K562 (cell line): ENCODE results near the gene CCL19. TPM values are rescaled to one million over a fixed set of nuclear protein-coding genes. Genes with fewer than 3 reads are reported as not detected.

Experiments
- ATAC-seq: fragments of 200-7000 bp; cut with Tn5 transposase; 3 replicates; pipeline ENCODE4 v1.9.1; 2020; ENCODE audit warnings: moderate library complexity
- BruUV-seq: library from RNA; stranded (reverse); fragments of 400-500 nt; replicated peaks from 2 replicates; lab custom pipeline; 2021; lab: Mats Ljungman, UMichigan
- CTCF ChIA-PET: fragments of 300-600 bp; formaldehyde crosslinking; extraction: SDS; loops from one replicate; lab custom pipeline; 2021; ENCODE audit warnings: low intra/inter-chr PET ratio; lab: Yijun Ruan, JAX
- POLR2A ChIA-PET: fragments of 300-600, 350-650 bp; sonication (Branson Sonifier 250); formaldehyde crosslinking; extraction: SDS; loops from one replicate; lab custom pipeline; 2021; ENCODE audit warnings: antibody characterized with exemption, inconsistent platforms; lab: Yijun Ruan, JAX
- DNase-seq, 4 experiments: peaks; one replicate each; pipeline versions ENCODE4 v3.0.0 to v3.0.0-alpha.2; 2011 to 2018; ENCODE audit warnings: low spot score in 3 of 4, mixed read lengths in 3 of 4; ENCODE audit errors: extremely low read depth in 1 of 4
- FAIRE-seq: peaks from 2 replicates; lab custom pipeline; 2011; peaks lifted over from hg19 to GRCh38; lab: Jason Lieb, UNC
- H2AFZ ChIP-seq: 2 replicates; pipeline ENCODE4 v1.6.0; 2011; ENCODE audit warnings: low read depth, low read length, control low read depth, inconsistent platforms
- H3K27ac ChIP-seq: fragments of 200-600 bp; 3 replicates; pipeline ENCODE4 v1.8.0; 2011; ENCODE audit warnings: low read depth, mild to moderate bottlenecking, control low read depth, inconsistent platforms, low read length, moderate library complexity, mixed read lengths; ENCODE audit errors: extremely low read depth
- H3K27me3 ChIP-seq, 2 experiments: fragments of 300-600 bp in 1 of 2; 2 replicates in 1 of 2; 3 replicates in 1 of 2; pipeline versions ENCODE4 v1.6.0 to v1.8.0; 2011; ENCODE audit warnings: inconsistent platforms in 2 of 2, low read length in 2 of 2, mild to moderate bottlenecking in 1 of 2, mixed read lengths in 1 of 2, moderate library complexity in 1 of 2; ENCODE audit not compliant: control insufficient read depth in 2 of 2, insufficient read depth in 2 of 2
- H3K36me3 ChIP-seq: fragments of 300-600 bp; 3 replicates; pipeline ENCODE4 v1.8.0; 2011; ENCODE audit warnings: mild to moderate bottlenecking, low read length, inconsistent platforms; ENCODE audit not compliant: control insufficient read depth, insufficient read depth
- H3K4me1 ChIP-seq, 2 experiments: fragments of 200-600 bp in 1 of 2; replicated peaks in 1 of 2; 2 replicates in 1 of 2; 3 replicates in 1 of 2; pipeline versions ENCODE4 v1.5.1 to v1.8.0; 2011; ENCODE audit warnings: inconsistent platforms in 2 of 2, low read length in 2 of 2, mild to moderate bottlenecking in 1 of 2, mixed read lengths in 1 of 2, moderate library complexity in 1 of 2; ENCODE audit not compliant: control insufficient read depth in 2 of 2, insufficient read depth in 2 of 2
- H3K4me2 ChIP-seq: 2 replicates; pipeline ENCODE4 v1.6.1; 2011; ENCODE audit warnings: low read length, control low read depth, inconsistent platforms, mixed read lengths; ENCODE audit not compliant: insufficient read depth
- H3K4me3 ChIP-seq: fragments of 200-600 bp; sonication (generic), shearing (Covaris generic); 2 replicates; pipeline ENCODE4 v1.5.1; 2016; ENCODE audit warnings: control low read depth, inconsistent platforms
- H3K79me2 ChIP-seq: fragments of 200-600 bp; 3 replicates; pipeline ENCODE4 v1.8.0; 2011; ENCODE audit warnings: low read length, inconsistent platforms; ENCODE audit not compliant: control insufficient read depth, insufficient read depth
- H3K9ac ChIP-seq, 2 experiments: 2 replicates each; pipeline versions ENCODE4 v1.6.0 to v1.6.1; 2011; ENCODE audit warnings: low read depth in 2 of 2, low read length in 2 of 2, control low read depth in 1 of 2, inconsistent platforms in 1 of 2, mild to moderate bottlenecking in 1 of 2, mixed read lengths in 1 of 2; ENCODE audit not compliant: insufficient read depth in 1 of 2
- H3K9me1 ChIP-seq: one replicate; pipeline ENCODE4 v1.6.0; 2011; ENCODE audit warnings: inconsistent platforms, mild to moderate bottlenecking, low read length, moderate library complexity; ENCODE audit not compliant: control insufficient read depth, insufficient read depth
- H3K9me3 ChIP-seq: replicated peaks from 2 replicates; pipeline ENCODE4 v1.5.1; 2011; ENCODE audit warnings: low read depth, low read length, inconsistent platforms; ENCODE audit not compliant: control insufficient read depth, insufficient read depth
- H4K20me1 ChIP-seq: replicated peaks from 2 replicates; pipeline ENCODE4 v1.6.1; 2011; ENCODE audit warnings: low read length, inconsistent platforms, mixed read lengths; ENCODE audit not compliant: control insufficient read depth, insufficient read depth
- DMBX1 ChIP-seq: fragments of 250-450 bp; sonication (Bioruptor Pico); IDR thresholded peaks from 2 replicates; pipeline ENCODE4 v1.8.0; 2022; ENCODE audit warnings: inconsistent platforms, mild to moderate bottlenecking, moderate library complexity, borderline replicate concordance
- EGR1 ChIP-seq: fragments of 450-650 bp; conservative IDR thresholded peaks from 2 replicates; pipeline ENCODE4 v1.6.1; 2017; ENCODE audit warnings: mild to moderate bottlenecking
- JUND ChIP-seq, 2 experiments: IDR thresholded peaks; 2 replicates in 1 of 2; 3 replicates in 1 of 2; pipeline ENCODE4 v1.6.1; 2011; ENCODE audit warnings: borderline replicate concordance in 2 of 2, low read depth in 2 of 2, low read length in 2 of 2, improper control_type of control experiment in 1 of 2, missing biosample characterization in 1 of 2, missing genetic modification characterization in 1 of 2, missing genetic modification reagents in 1 of 2
- KDM1A ChIP-seq, 2 experiments: fragments of 450-650 bp; IDR thresholded peaks; 2 replicates each; pipeline ENCODE4 v1.6.1; 2016; ENCODE audit warnings: mild to moderate bottlenecking in 2 of 2
- KLF16 ChIP-seq: IDR thresholded peaks from 2 replicates; pipeline ENCODE4 v1.6.1; 2016; ENCODE audit warnings: antibody characterized with exemption
- MAZ ChIP-seq, 2 experiments: fragments of 450-650 bp in 1 of 2; sonication (generic) in 1 of 2; formaldehyde crosslinking; IDR thresholded peaks in 1 of 2; conservative IDR thresholded peaks in 1 of 2; 2 replicates each; pipeline versions ENCODE4 v1.4.0 to v1.5.0; 2020; ENCODE audit warnings: mild to moderate bottlenecking in 1 of 2, missing genetic modification reagents in 1 of 2
- NRF1 ChIP-seq, 2 experiments: fragments of 450-650 bp; IDR thresholded peaks in 1 of 2; conservative IDR thresholded peaks in 1 of 2; 2 replicates each; pipeline ENCODE4 v1.6.1; 2014; ENCODE audit warnings: mild to moderate bottlenecking in 2 of 2
- PHF21A ChIP-seq: fragments of 450-650 bp; IDR thresholded peaks from 2 replicates; pipeline ENCODE4 v1.6.1; 2017; ENCODE audit warnings: low read depth, borderline replicate concordance
- RAD21 ChIP-seq, 2 experiments: fragments of 250-450 bp in 1 of 2; fragments of 450-650 bp in 1 of 2; sonication (Bioruptor Pico) in 1 of 2; formaldehyde crosslinking in 1 of 2; IDR thresholded peaks in 1 of 2; conservative IDR thresholded peaks in 1 of 2; 2 replicates each; pipeline versions ENCODE4 v1.4.0 to v1.8.0; 2020 to 2022; ENCODE audit warnings: mild to moderate bottlenecking in 2 of 2, moderate library complexity in 1 of 2
- SRF ChIP-seq, 2 experiments: fragments of 250-450, 450-650 bp in 1 of 2; sonication (Bioruptor Pico) in 1 of 2; sonication (generic) in 1 of 2; formaldehyde crosslinking; IDR thresholded peaks; 2 replicates each; pipeline versions ENCODE4 v1.5.0 to v1.5.1; 2020 to 2022; ENCODE audit warnings: mild to moderate bottlenecking in 1 of 2, missing genetic modification reagents in 1 of 2
- ZNF511 ChIP-seq: sonication (generic); formaldehyde crosslinking; IDR thresholded peaks from 2 replicates; pipeline ENCODE4 v1.8.0; 2022; ENCODE audit warnings: mild to moderate bottlenecking, missing genetic modification reagents
- WGBS: fragments of 100-300 bp; shearing (Covaris generic); methylation state at CpG from one replicate; pipeline ENCODE4 v1.1.6; 2016; ENCODE audit warnings: low coverage, mixed read lengths; ENCODE audit not compliant: insufficient coverage; ENCODE audit errors: missing lambda C conversion rate; 5-methylcytosine and 5-hydroxymethylcytosine counted together
- in situ Hi-C: fragments of 300-500 bp; cut with MboI; formaldehyde crosslinking; loops from 4 replicates; pipeline ENCODE4 v1.15.0; 2018; ENCODE audit warnings: inconsistent platforms, mixed read lengths
- intact Hi-C: fragments of 100-400 bp; cut with micrococcal nuclease; formaldehyde crosslinking; loops from 2 replicates; pipeline ENCODE4 v1.14.2; 2022
- polyA plus RNA-seq, 8 experiments: library from polyadenylated mRNA; depleted of rRNA in 4 of 8; stranded (reverse) in 5 of 8; unstranded in 3 of 8; fragments of >200 nt; fragmentation: Nextera tagmentation in 2 of 8; fragmentation: Illumina TruSeq in 1 of 8; extraction: Ambion mirVana in 2 of 8; extraction: Trizol in 1 of 8; gene quantifications; 2 replicates each; pipeline versions ENCODE4 v1.2.1 to v1.2.3, GENCODE V29; 2011 to 2014; ENCODE audit warnings: inconsistent platforms in 1 of 8, missing spikeins in 1 of 8
- total RNA-seq, 7 experiments: library from RNA; depleted of rRNA in 6 of 7; stranded (reverse); fragments of >200 nt in 6 of 7; fragmentation: Illumina TruSeq in 2 of 7; extraction: Trizol in 2 of 7; gene quantifications; 2 replicates each; pipeline versions ENCODE4 v1.2.1 to v1.2.3, GENCODE V29; 2011 to 2021; ENCODE audit warnings: low replicate concordance in 1 of 7
- TF ChIP-seq, protein P1 (sequence below), 3 experiments: IDR thresholded peaks in 2 of 3; conservative IDR thresholded peaks in 1 of 3; 2 replicates each; pipeline ENCODE4 v1.5.1; 2011 to 2012; ENCODE audit warnings: low read length in 3 of 3, mild to moderate bottlenecking in 3 of 3, control low read depth in 2 of 3, improper control_type of control experiment in 1 of 3, inconsistent platforms in 1 of 3, low read depth in 1 of 3, mixed read lengths in 1 of 3, moderate library complexity in 1 of 3; ENCODE audit not compliant: insufficient read depth in 2 of 3

The CCL19 gene
- total and polyA plus RNA-seq, 9 of the 15 experiments (the other 6 are each of a cell fraction or from before 2014, with no cell fraction given) = not detected

DNA sequence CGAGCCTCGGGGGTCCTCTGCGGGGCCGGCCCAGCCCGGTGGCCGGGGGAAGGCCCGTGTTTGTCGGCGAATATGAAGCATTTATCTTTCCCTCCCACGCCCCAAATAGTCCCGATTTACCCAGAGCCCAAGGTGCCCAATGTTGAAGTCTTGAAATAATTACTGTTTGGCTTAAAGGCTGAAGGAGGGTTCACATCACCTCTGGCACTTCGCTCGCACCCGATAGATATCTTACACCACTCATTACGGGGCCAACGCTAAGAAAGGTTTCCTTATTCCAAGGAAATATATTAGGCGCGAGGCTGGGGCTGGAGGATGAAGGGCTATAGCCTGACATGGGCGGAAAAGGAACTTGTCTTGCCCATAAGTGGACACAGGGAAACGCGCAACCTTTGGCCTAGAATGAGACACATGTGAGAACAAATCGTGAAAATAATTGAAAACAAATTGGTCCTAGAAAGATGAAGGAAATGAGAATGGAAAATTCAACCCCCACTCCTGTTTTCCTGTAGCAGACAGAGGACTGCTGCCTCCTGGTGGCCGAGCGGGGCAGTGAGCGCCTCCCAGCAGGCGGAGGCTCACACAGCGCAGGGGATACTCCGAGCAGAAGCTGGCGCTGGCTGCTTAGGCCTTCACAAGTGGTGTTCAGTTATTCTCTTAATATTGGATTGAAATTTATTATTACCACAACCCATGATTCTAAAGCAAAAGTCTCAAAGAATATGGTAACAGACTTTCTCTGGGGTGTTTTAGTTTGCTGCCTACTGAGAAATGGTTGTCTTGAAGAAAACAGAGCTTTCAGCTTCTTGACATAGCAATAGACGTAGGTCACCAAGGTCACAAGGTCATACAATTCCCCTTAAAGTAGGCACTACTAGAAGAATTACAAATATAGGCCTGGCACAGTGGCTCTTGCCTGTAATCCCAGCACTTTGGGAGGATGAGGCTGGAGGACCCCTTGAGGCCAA, 11.0 kb upstream of the CCL19 start:
- Histone ChIP-seq H3K36me3 (no peaks in the 10 kb centered on the region), H3K9ac (peak overlapping the region in 1 of 2 experiments; percentile 77; a peak in 2 of 4 replicates), H3K27me3 (peaks cover 0 to 5% of the 10 kb centered on the region in 2 experiments; a peak in 2 of 5 replicates), H3K9me1 (no peaks in the 10 kb centered on the region), H3K27ac (no peak overlapping the region), H3K4me2 (peak overlapping the region; percentile 79), H4K20me1 (no peaks in the 10 kb centered on the region), H3K4me3 (peak overlapping the region; percentile 46), H3K9me3 (no peaks in the 10 kb centered on the region), H2AFZ (peak overlapping the region; percentile 76), H3K4me1 (peaks cover 0 to 13% of the 10 kb centered on the region in 2 experiments; a peak in 3 of 5 replicates), H3K79me2 (no peaks in the 10 kb centered on the region)
- ATAC-seq (peak; percentile 95), DNase-seq (peak; percentile 76 to 79 (median 77)), FAIRE-seq (peak; percentile 81)
- BruUV-seq = no TSS peak
- ChIA-PET CTCF (interaction anchor here (0.9 to 2.4 kb wide), 6 partner anchors 24 to 89 kb away, joined by 3 to 20 read pairs (median 4); partner anchors contain the start of gene RPP25L), POLR2A (interaction anchor here (0.6 kb wide), 1 partner anchor 378 kb away, joined by 3 read pairs; the partner anchor contains the start of gene FANCG)
- in situ Hi-C loops = no loop called here
- intact Hi-C loops = loop anchor here (1.0 to 10.0 kb wide), 2 partner anchors 27 to 87 kb away; partner anchors contain the start of gene RPP25L
- 2% methylated on average over 27 of the region's 30 CpGs for WGBS
- no peak for TF ChIP-seq DMBX1 (CRISPR knock-in tag)
- peak; percentile 37; the same call in 1 of the 2 replicates for TF ChIP-seq JUND (IDR thresholded peaks at IDR 0.05; ENCODE audit: borderline replicate concordance, low read depth, low read length)
- no peak for TF ChIP-seq JUND (tag; IDR thresholded peaks at IDR 0.05; ENCODE audit: borderline replicate concordance, low read depth, low read length)
- TF ChIP-seq ZNF511 (CRISPR knock-in tag) = peak; percentile 65; the same call in 1 of the 2 replicates
- TF ChIP-seq NRF1 (conservative IDR thresholded peaks at IDR 0.05 in 1 of 2, IDR thresholded peaks at IDR 0.05 in 1 of 2) = peak; percentile 5 to 33; a peak in 3 of 4 replicates
- peak; percentile 49 to 61; a peak in 3 of 4 replicates for TF ChIP-seq KDM1A (IDR thresholded peaks at IDR 0.05)
- 0 out of 2 replicates have a peak, but pooled peaks have one; percentile 36 for TF ChIP-seq KLF16
- TF ChIP-seq EGR1 = 0 out of 2 replicates have a peak, but pooled peaks have one; percentile 28
- peak in 1 of 2 experiments; percentile 86; a peak in 2 of 4 replicates for TF ChIP-seq SRF (CRISPR knock-in tag; IDR thresholded peaks at IDR 0.05)
- TF ChIP-seq RAD21 (CRISPR knock-in tag; conservative IDR thresholded peaks at IDR 0.05 in 1 of 2, IDR thresholded peaks at IDR 0.05 in 1 of 2) = peak; percentile 54 to 76
- TF ChIP-seq PHF21A = peak; percentile 97
- TF ChIP-seq MAZ (CRISPR knock-in tag; conservative IDR thresholded peaks at IDR 0.05 in 1 of 2, IDR thresholded peaks at IDR 0.05 in 1 of 2) = peak in 1 of 2 experiments; percentile 43; a peak in 2 of 4 replicates
- TF ChIP-seq, protein P1, sequence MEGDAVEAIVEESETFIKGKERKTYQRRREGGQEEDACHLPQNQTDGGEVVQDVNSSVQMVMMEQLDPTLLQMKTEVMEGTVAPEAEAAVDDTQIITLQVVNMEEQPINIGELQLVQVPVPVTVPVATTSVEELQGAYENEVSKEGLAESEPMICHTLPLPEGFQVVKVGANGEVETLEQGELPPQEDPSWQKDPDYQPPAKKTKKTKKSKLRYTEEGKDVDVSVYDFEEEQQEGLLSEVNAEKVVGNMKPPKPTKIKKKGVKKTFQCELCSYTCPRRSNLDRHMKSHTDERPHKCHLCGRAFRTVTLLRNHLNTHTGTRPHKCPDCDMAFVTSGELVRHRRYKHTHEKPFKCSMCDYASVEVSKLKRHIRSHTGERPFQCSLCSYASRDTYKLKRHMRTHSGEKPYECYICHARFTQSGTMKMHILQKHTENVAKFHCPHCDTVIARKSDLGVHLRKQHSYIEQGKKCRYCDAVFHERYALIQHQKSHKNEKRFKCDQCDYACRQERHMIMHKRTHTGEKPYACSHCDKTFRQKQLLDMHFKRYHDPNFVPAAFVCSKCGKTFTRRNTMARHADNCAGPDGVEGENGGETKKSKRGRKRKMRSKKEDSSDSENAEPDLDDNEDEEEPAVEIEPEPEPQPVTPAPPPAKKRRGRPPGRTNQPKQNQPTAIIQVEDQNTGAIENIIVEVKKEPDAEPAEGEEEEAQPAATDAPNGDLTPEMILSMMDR (IDR thresholded peaks at IDR 0.05 in 2 of 3, conservative IDR thresholded peaks at IDR 0.05 in 1 of 3; ENCODE audit: insufficient read depth in 2 of 3, low read depth in 1 of 3, low read length in 3 of 3) = peak; percentile 92 to 95 (median 93)
